Epidermal melanocyte (primary cell): Measurements from ENCODE around the gene EHBP1.
"Not testable (repeated sequence)": the region's sequence is repeated elsewhere in the genome, so short reads cannot be mapped to it uniquely, and the experiment has no call there.

Source experiments
- DNase-seq: peaks from one replicate; pipeline ENCODE4 v3.0.0; 2011; ENCODE audit warnings: low spot score; ENCODE audit not compliant: insufficient read length

EHBP1 gene

GRCh38 chr2:62705859-62706720 is 577 bp downstream of the EHBP1 start:
- DNase-seq = peak; percentile 17

- no peak for DNase-seq
Measured at GRCh38 chr2:62706721-62707521, 1.4 kb downstream of the EHBP1 start.

GRCh38 chr2:62708751-62709150 is 3.2 kb downstream of the EHBP1 start:
- DNase-seq = no peak

GRCh38 chr2:62711832-62712494 is 6.5 kb downstream of the EHBP1 start:
- DNase-seq = no peak

- not testable (repeated sequence) for DNase-seq
Measured at GRCh38 chr2:62713196-62713595, 7.7 kb downstream of the EHBP1 start.

- no peak for DNase-seq
Measured at GRCh38 chr2:62713837-62714236, 8.3 kb downstream of the EHBP1 start.

GRCh38 chr2:62716768-62717167 is 11.3 kb downstream of the EHBP1 start:
- no peak for DNase-seq

- DNase-seq = no peak
Measured at GRCh38 chr2:62717503-62718081, 12.1 kb downstream of the EHBP1 start.

GRCh38 chr2:62718225-62718822 is 12.8 kb downstream of the EHBP1 start:
- no peak for DNase-seq

GRCh38 chr2:62719757-62720156 is 14.2 kb downstream of the EHBP1 start:
- DNase-seq = no peak

GRCh38 chr2:62722679-62723078 is 17.2 kb downstream of the EHBP1 start:
- DNase-seq = no peak

- no peak for DNase-seq
Measured at GRCh38 chr2:62723253-62723652, 17.7 kb downstream of the EHBP1 start.

- no peak for DNase-seq
Measured at GRCh38 chr2:62724106-62724505, 18.6 kb downstream of the EHBP1 start.

- DNase-seq = no peak
Measured at GRCh38 chr2:62724886-62725711, 19.6 kb downstream of the EHBP1 start.

GRCh38 chr2:62725712-62726055 is 20.2 kb downstream of the EHBP1 start:
- DNase-seq = no peak

GRCh38 chr2:62727259-62727867 is 21.9 kb downstream of the EHBP1 start:
- DNase-seq = no peak

GRCh38 chr2:62727876-62728566 is 22.5 kb downstream of the EHBP1 start:
- DNase-seq = no peak

GRCh38 chr2:62731275-62731674 is 25.8 kb downstream of the EHBP1 start:
- DNase-seq = no peak

- DNase-seq = no peak
Measured at GRCh38 chr2:62732262-62732777, 26.8 kb downstream of the EHBP1 start.
